H9 (cell line): ENCODE data around the gene ZFP62. TPM values are rescaled to one million over a fixed set of nuclear protein-coding genes. Genes with fewer than 3 reads are reported as not detected.

Experiments used
- DNase-seq: peaks from one replicate; pipeline ENCODE4 v3.0.0-alpha.2; 2017
- H2AFZ ChIP-seq: one replicate; pipeline ENCODE4 v1.6.1; 2013; ENCODE audit warnings: mild to moderate bottlenecking, low read length, control low read depth, moderate library complexity
- H2AK5ac ChIP-seq: 2 replicates; pipeline ENCODE4 v1.6.1; 2013; ENCODE audit warnings: low read length, control low read depth, mixed read lengths; ENCODE audit not compliant: insufficient read length
- H2BK120ac ChIP-seq: one replicate; pipeline ENCODE4 v1.6.1; 2013; ENCODE audit warnings: low read depth, mild to moderate bottlenecking, low read length, control low read depth, inconsistent platforms; ENCODE audit not compliant: poor library complexity, severe bottlenecking
- H2BK12ac ChIP-seq: 2 replicates; pipeline ENCODE4 v1.6.1; 2013; ENCODE audit warnings: low read length, control low read depth, mixed read lengths, low read depth; ENCODE audit not compliant: insufficient read length
- H2BK15ac ChIP-seq: 2 replicates; pipeline ENCODE4 v1.6.1; 2013; ENCODE audit warnings: low read depth, low read length, control low read depth
- H2BK20ac ChIP-seq: one replicate; pipeline ENCODE4 v1.6.1; 2013; ENCODE audit warnings: low read depth, mild to moderate bottlenecking, low read length, control low read depth, inconsistent platforms; ENCODE audit not compliant: poor library complexity, severe bottlenecking
- H2BK5ac ChIP-seq: 2 replicates; pipeline ENCODE4 v1.6.1; 2013; ENCODE audit warnings: low read length, control low read depth, mixed read lengths; ENCODE audit not compliant: insufficient read length
- H3K14ac ChIP-seq: 2 replicates; pipeline ENCODE4 v1.6.1; 2013; ENCODE audit warnings: low read length, control low read depth; ENCODE audit not compliant: insufficient read depth
- H3K18ac ChIP-seq: 2 replicates; pipeline ENCODE4 v1.6.1; 2013; ENCODE audit warnings: low read depth, mild to moderate bottlenecking, mixed read lengths, low read length, control low read depth; ENCODE audit not compliant: insufficient read length
- H3K23ac ChIP-seq: 2 replicates; pipeline ENCODE4 v1.6.1; 2013; ENCODE audit warnings: low read length, control low read depth, mixed read lengths, low read depth; ENCODE audit not compliant: insufficient read length
- H3K23me2 ChIP-seq: 2 replicates; pipeline ENCODE4 v1.6.1; 2013; ENCODE audit warnings: low read depth, mild to moderate bottlenecking, mixed read lengths, low read length, control low read depth; ENCODE audit not compliant: insufficient read length, poor library complexity, severe bottlenecking
- H3K27ac ChIP-seq: 2 replicates; pipeline ENCODE4 v1.5.1; 2013; ENCODE audit warnings: low read length, control low read depth, mixed read lengths, low read depth; ENCODE audit not compliant: insufficient read length
- H3K27me3 ChIP-seq: 2 replicates; pipeline ENCODE4 v1.6.1; 2013; ENCODE audit warnings: low read length, control low read depth, inconsistent platforms; ENCODE audit not compliant: insufficient read depth
- H3K4ac ChIP-seq: 2 replicates; pipeline ENCODE4 v1.6.1; 2013; ENCODE audit warnings: low read depth, mild to moderate bottlenecking, control low read depth, inconsistent platforms, low read length, moderate library complexity
- H3K4me1 ChIP-seq: 2 replicates; pipeline ENCODE4 v1.6.1; 2013; ENCODE audit warnings: low read length, control low read depth, inconsistent platforms; ENCODE audit not compliant: insufficient read depth
- H3K4me2 ChIP-seq: 2 replicates; pipeline ENCODE4 v1.6.1; 2013; ENCODE audit warnings: low read length, control low read depth, mixed read lengths; ENCODE audit not compliant: insufficient read length, insufficient read depth
- H3K56ac ChIP-seq: 2 replicates; pipeline ENCODE4 v1.6.1; 2013; ENCODE audit warnings: low read depth, mild to moderate bottlenecking, mixed read lengths, low read length, control low read depth; ENCODE audit not compliant: insufficient read length
- H3K79me1 ChIP-seq: 2 replicates; pipeline ENCODE4 v1.6.1; 2013; ENCODE audit warnings: low read depth, mild to moderate bottlenecking, moderate library complexity, low read length, control low read depth, inconsistent platforms; ENCODE audit not compliant: insufficient read depth, poor library complexity, severe bottlenecking
- H3K79me2 ChIP-seq: 2 replicates; pipeline ENCODE4 v1.6.1; 2013; ENCODE audit warnings: low read length, control low read depth, inconsistent platforms; ENCODE audit not compliant: insufficient read depth
- H3K9ac ChIP-seq: 2 replicates; pipeline ENCODE4 v1.6.1; 2013; ENCODE audit warnings: low read length, control low read depth, mixed read lengths; ENCODE audit not compliant: insufficient read length; ENCODE audit errors: extremely low read depth
- H3K9me3 ChIP-seq: one replicate; pipeline ENCODE4 v1.6.1; 2013; ENCODE audit warnings: low read depth, low read length, inconsistent platforms; ENCODE audit not compliant: control insufficient read depth
- H3T11ph ChIP-seq: one replicate; pipeline ENCODE4 v1.6.1; 2013; ENCODE audit warnings: mild to moderate bottlenecking, low read length, control low read depth, inconsistent platforms
- H4K20me1 ChIP-seq: one replicate; pipeline ENCODE4 v1.6.1; 2013; ENCODE audit not compliant: control insufficient read depth, insufficient read length, insufficient read depth
- H4K5ac ChIP-seq: 2 replicates; pipeline ENCODE4 v1.6.1; 2013; ENCODE audit warnings: low read depth, mild to moderate bottlenecking, mixed read lengths, low read length, control low read depth; ENCODE audit not compliant: insufficient read length
- H4K8ac ChIP-seq: replicated peaks from 2 replicates; pipeline ENCODE4 v1.6.1; 2013; ENCODE audit warnings: low read length, control low read depth, mixed read lengths, low read depth; ENCODE audit not compliant: insufficient read length
- H4K91ac ChIP-seq: 2 replicates; pipeline ENCODE4 v1.6.1; 2013; ENCODE audit warnings: low read depth, mild to moderate bottlenecking, moderate library complexity, mixed read lengths, low read length, control low read depth; ENCODE audit not compliant: insufficient read length
- H3K27ac Mint-ChIP-seq, 3 experiments: 2 replicates in 2 of 3; 3 replicates in 1 of 3; pipeline ENCODE4 v1.8.0; 2020 to 2021; ENCODE audit warnings: mixed read lengths in 3 of 3, mild to moderate bottlenecking in 1 of 3, moderate library complexity in 1 of 3
- H3K27me3 Mint-ChIP-seq: 2 replicates; pipeline ENCODE4 v1.8.0; 2021; ENCODE audit warnings: low read depth, mild to moderate bottlenecking, moderate library complexity, mixed read lengths
- H3K36me3 Mint-ChIP-seq, 3 experiments: 2 replicates in 2 of 3; 3 replicates in 1 of 3; pipeline ENCODE4 v1.8.0; 2020 to 2021; ENCODE audit warnings: low read depth in 3 of 3, mixed read lengths in 3 of 3; ENCODE audit not compliant: insufficient read depth in 1 of 3
- H3K4me1 Mint-ChIP-seq, 2 experiments: 2 replicates each; pipeline ENCODE4 v1.8.0; 2020; ENCODE audit warnings: mixed read lengths in 2 of 2
- H3K4me3 Mint-ChIP-seq, 2 experiments: 2 replicates in 1 of 2; 3 replicates in 1 of 2; pipeline ENCODE4 v1.8.0; 2020 to 2021; ENCODE audit warnings: mild to moderate bottlenecking in 2 of 2, mixed read lengths in 2 of 2, moderate library complexity in 1 of 2
- H3K9me3 Mint-ChIP-seq, 2 experiments: 2 replicates in 1 of 2; 3 replicates in 1 of 2; pipeline ENCODE4 v1.8.0; 2020; ENCODE audit warnings: mild to moderate bottlenecking in 2 of 2, mixed read lengths in 2 of 2, moderate library complexity in 1 of 2
- CTCF ChIP-seq: fragments of 200-600 bp; sonication (generic); conservative IDR thresholded peaks from 3 replicates; pipeline ENCODE4 v1.8.0; 2021; ENCODE audit warnings: antibody characterized with exemption, mild to moderate bottlenecking
- WGBS: extraction: QIAGEN DNeasy Blood & Tissue Kit; methylation state at CpG from one replicate; pipeline ENCODE4 v1.1.7; 2013; ENCODE audit warnings: missing lambda C conversion rate, low lambda C conversion rate, mixed read lengths; ENCODE audit not compliant: insufficient read length; ENCODE audit errors: extremely low coverage; 5-methylcytosine and 5-hydroxymethylcytosine counted together
- total RNA-seq: library from RNA; stranded (reverse); gene quantifications from 2 replicates; pipeline ENCODE4 v1.2.1, GENCODE V29; 2021

Gene ZFP62
- total RNA-seq, 1 experiment from 2014 or later, result 16.2 TPM

- Histone ChIP-seq H3K23ac (no peak overlapping the region), H2BK15ac (no peak overlapping the region), H3K4me2 (no peak overlapping the region), H3K79me2 (no peaks in the 10 kb centered on the region), H3K18ac (no peak overlapping the region), H2BK20ac (no peak overlapping the region), H4K91ac (no peak overlapping the region), H3K14ac (no peak overlapping the region), H3K79me1 (no peaks in the 10 kb centered on the region), H3T11ph (no peak overlapping the region), H3K23me2 (no peaks in the 10 kb centered on the region), H4K20me1 (no peaks in the 10 kb centered on the region), H2BK5ac (no peak overlapping the region), H2BK120ac (no peak overlapping the region), H3K4me1 (no peaks in the 10 kb centered on the region), H2BK12ac (no peak overlapping the region), H3K4ac (no peak overlapping the region), H3K9me3 (no peaks in the 10 kb centered on the region), H4K5ac (no peak overlapping the region), H2AK5ac (no peak overlapping the region), H3K9ac (no peak overlapping the region), H4K8ac (no peak overlapping the region), H2AFZ (no peak overlapping the region), H3K27ac (no peak overlapping the region), H3K27me3 (no peaks in the 10 kb centered on the region), H3K56ac (no peak overlapping the region)
- no peak for TF ChIP-seq CTCF
- Mint-ChIP-seq H3K4me1 (peaks cover 6 to 9% of the 10 kb centered on the region in 2 experiments), H3K27ac (no peak overlapping the region), H3K9me3 (no peaks in the 10 kb centered on the region), H3K36me3 (no peaks in the 10 kb centered on the region; a peak in 1 of 7 replicates), H3K27me3 (no peaks in the 10 kb centered on the region; the same call in none of the 2 replicates), H3K4me3 (no peak overlapping the region)
- no peak for DNase-seq
- WGBS, result no CpG with 5 or more reads among the region's 10 CpGs
Observed at GRCh38 chr5:180866985-180867384, 5.9 kb upstream of the ZFP62 start.
